GM12891 (cell line): Measurements from ENCODE around the gene AFAP1L2.
A peak's percentile ranks its signal among the peaks of the same experiment; 100 is the strongest.

Source experiments
- PAX5 ChIP-seq: IDR thresholded peaks from 2 replicates; pipeline ENCODE4 v1.6.1; 2011; ENCODE audit warnings: low read length, moderate library complexity, mild to moderate bottlenecking; ENCODE audit not compliant: insufficient read depth, severe bottlenecking
- POLR2A ChIP-seq: IDR thresholded peaks from 2 replicates; pipeline ENCODE4 v1.6.1; 2011; ENCODE audit warnings: low read depth, low read length, control low read depth
- POLR2AphosphoS5 ChIP-seq: IDR thresholded peaks from 2 replicates; pipeline ENCODE4 v1.6.1; 2011; ENCODE audit warnings: low read depth, low read length, control low read depth
- SPI1 ChIP-seq: IDR thresholded peaks from 2 replicates; pipeline ENCODE4 v1.6.1; 2011; ENCODE audit warnings: low read depth, low read length, control low read depth
- TAF1 ChIP-seq: IDR thresholded peaks from 2 replicates; pipeline ENCODE4 v1.6.1; 2011; ENCODE audit warnings: low read depth, low read length, control low read depth

DNA sequence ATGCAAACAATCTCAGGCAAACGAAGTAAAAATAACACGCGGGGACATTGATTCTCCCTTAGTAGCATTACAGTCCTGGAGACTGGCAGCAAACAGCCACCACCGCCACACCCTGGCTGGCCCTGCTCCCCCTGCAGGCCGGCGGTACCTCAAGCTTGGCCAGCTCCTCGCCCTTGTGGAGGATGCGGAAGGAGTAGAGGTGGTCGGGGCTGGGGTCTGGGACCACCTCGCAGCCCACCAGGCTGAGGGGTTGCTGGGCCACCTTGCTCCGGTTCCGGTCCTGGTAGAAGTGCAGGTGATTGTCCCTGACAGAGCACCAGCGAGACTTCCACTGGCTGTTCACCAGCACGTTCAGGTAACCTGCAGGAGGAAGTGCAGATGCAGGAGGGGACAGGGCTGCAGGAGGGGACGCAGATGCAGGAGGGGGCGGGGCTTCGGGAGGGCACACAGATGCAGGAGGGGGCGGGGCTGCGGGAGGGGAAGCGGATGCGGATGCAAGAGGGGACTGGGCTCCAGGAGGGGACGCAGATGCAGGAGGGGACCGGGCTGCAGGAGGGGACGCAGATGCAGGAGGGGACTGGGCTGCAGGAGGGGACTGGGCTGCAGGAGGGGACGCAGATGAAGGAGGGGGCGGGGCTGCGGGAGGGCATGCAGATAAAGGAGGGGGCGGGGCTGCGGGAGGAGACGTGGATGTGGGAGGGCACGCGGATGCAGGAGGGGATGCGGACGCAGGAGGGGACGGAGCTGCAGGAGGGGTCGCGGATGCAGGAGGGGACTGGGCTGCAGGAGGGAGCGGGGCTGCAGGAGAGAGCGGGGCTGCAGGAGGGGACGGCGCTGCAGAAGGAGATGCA lies 99.5 kb downstream of the AFAP1L2 start:
- TF ChIP-seq POLR2AphosphoS5, result no peak
- TF ChIP-seq POLR2A, result no peak
- no peak for TF ChIP-seq TAF1
- peak; percentile 38; the same call in 1 of the 2 replicates for TF ChIP-seq SPI1
- no peak for TF ChIP-seq PAX5
